Caco-2 (cell line): ENCODE data around the gene PIK3IP1. TPM values are rescaled to one million over a fixed set of nuclear protein-coding genes. Genes with fewer than 3 reads are reported as not detected.
"Not testable (repeated sequence)": the region's sequence is repeated elsewhere in the genome, so short reads cannot be mapped to it uniquely, and the experiment has no call there.

ENCODE experiments used
- BruUV-seq: library from RNA; stranded (reverse); fragments of 400-500 nt; replicated peaks from 2 replicates; lab custom pipeline; 2021; lab: Mats Ljungman, UMichigan
- CTCF ChIA-PET: fragments of 300-600 bp; sonication (Branson Sonifier 250); formaldehyde crosslinking; loops from one replicate; lab custom pipeline; 2022; ENCODE audit warnings: antibody characterized with exemption; lab: Charles Lee
- POLR2A ChIA-PET: fragments of 300-600 bp; sonication (Branson Sonifier 250); formaldehyde crosslinking; loops from one replicate; lab custom pipeline; 2022; ENCODE audit warnings: antibody characterized with exemption; lab: Charles Lee
- DNase-seq, 2 experiments: peaks; one replicate each; pipeline versions ENCODE4 v3.0.0 to v3.0.0-alpha.2; 2020 to 2022
- H3K27me3 ChIP-seq: replicated peaks from 2 replicates; pipeline ENCODE4 v1.6.0; 2011; ENCODE audit warnings: low read length; ENCODE audit not compliant: control insufficient read depth, insufficient read depth
- H3K36me3 ChIP-seq: 2 replicates; pipeline ENCODE4 v1.5.1; 2011; ENCODE audit warnings: low read length; ENCODE audit not compliant: control insufficient read depth, insufficient read depth
- H3K4me1 ChIP-seq: fragments of 250-450 bp; sonication (Bioruptor Pico); 2 replicates; pipeline ENCODE4 v1.5.1; 2020; ENCODE audit warnings: mild to moderate bottlenecking
- H3K4me3 ChIP-seq: 2 replicates; pipeline ENCODE4 v1.5.1; 2011; ENCODE audit warnings: low read depth, mild to moderate bottlenecking, control low read depth, low read length
- H3K9me3 ChIP-seq: fragments of 250-450 bp; sonication (Bioruptor Pico); 2 replicates; pipeline ENCODE4 v1.5.1; 2020; ENCODE audit warnings: mild to moderate bottlenecking, moderate library complexity
- H3K27ac Mint-ChIP-seq: one replicate; pipeline ENCODE4 v1.8.0; 2022; ENCODE audit warnings: mixed read lengths; ENCODE audit not compliant: unreplicated experiment
- H3K27me3 Mint-ChIP-seq: one replicate; pipeline ENCODE4 v1.8.0; 2022; ENCODE audit warnings: mixed read lengths; ENCODE audit not compliant: insufficient read depth, unreplicated experiment
- H3K36me3 Mint-ChIP-seq: one replicate; pipeline ENCODE4 v1.8.0; 2022; ENCODE audit warnings: mild to moderate bottlenecking, mixed read lengths; ENCODE audit not compliant: insufficient read depth, unreplicated experiment
- H3K4me1 Mint-ChIP-seq: one replicate; pipeline ENCODE4 v1.8.0; 2022; ENCODE audit warnings: low read depth, mixed read lengths; ENCODE audit not compliant: unreplicated experiment
- H3K4me3 Mint-ChIP-seq: one replicate; pipeline ENCODE4 v1.8.0; 2022; ENCODE audit warnings: mild to moderate bottlenecking, moderate library complexity, mixed read lengths; ENCODE audit not compliant: unreplicated experiment
- H3K9me3 Mint-ChIP-seq: one replicate; pipeline ENCODE4 v1.8.0; 2022; ENCODE audit warnings: mixed read lengths; ENCODE audit not compliant: unreplicated experiment
- CTCF ChIP-seq, 2 experiments: fragments of 200-600 bp in 1 of 2; IDR thresholded peaks; 1 replicate in 1 of 2; 2 replicates in 1 of 2; pipeline versions ENCODE4 v1.5.1 to v1.8.0; 2011 to 2022; ENCODE audit warnings: antibody characterized with exemption in 1 of 2, control low read depth in 1 of 2, inconsistent platforms in 1 of 2, low read depth in 1 of 2, low read length in 1 of 2, mild to moderate bottlenecking in 1 of 2, moderate library complexity in 1 of 2; ENCODE audit not compliant: insufficient read depth in 1 of 2, severe bottlenecking in 1 of 2, unreplicated experiment in 1 of 2
- intact Hi-C: fragments of 100-400 bp; cut with micrococcal nuclease; formaldehyde crosslinking; loops from one replicate; pipeline ENCODE4 v1.10.0; 2022; ENCODE audit not compliant: unreplicated experiment
- total RNA-seq: library from RNA; stranded (reverse); gene quantifications from 2 replicates; pipeline ENCODE4 v1.2.3, GENCODE V29; 2022

PIK3IP1 gene
- total RNA-seq, 1 experiment from 2014 or later: 0.68 TPM

- no peak overlapping the region for H3K27ac Mint-ChIP-seq
Measured at GRCh38 chr22:31321421-31321820, 29.1 kb upstream of the PIK3IP1 start.

GRCh38 chr22:31314220-31314619 lies 21.9 kb upstream of the PIK3IP1 start:
- intact Hi-C loops, H3K27me3 ChIP-seq, H3K4me1 Mint-ChIP-seq, H3K36me3 Mint-ChIP-seq, H3K4me3 Mint-ChIP-seq, H3K27me3 Mint-ChIP-seq, H3K36me3 ChIP-seq, POLR2A ChIA-PET, H3K4me1 ChIP-seq, BruUV-seq, H3K9me3 ChIP-seq, H3K27ac Mint-ChIP-seq, DNase-seq, H3K4me3 ChIP-seq: not testable (repeated sequence)
- H3K9me3 Mint-ChIP-seq: peaks cover 10% of the 10 kb centered on the region
- CTCF ChIA-PET: interaction anchor here (0.5 to 1.7 kb wide), 5 partner anchors 22 to 161 kb away, joined by 3 to 20 read pairs (median 6); partner anchors contain the start of gene PIK3IP1

More at GRCh38 chr22:31321421-31321820, 29.1 kb upstream of the PIK3IP1 start:
- Mint-ChIP-seq H3K36me3 (peaks cover 5% of the 10 kb centered on the region), H3K27me3 (no peaks in the 10 kb centered on the region), H3K4me3 (no peak overlapping the region), H3K4me1 (no peaks in the 10 kb centered on the region), H3K9me3 (no peaks in the 10 kb centered on the region)
- no peak for DNase-seq
- H3K27me3 ChIP-seq: no peaks in the 10 kb centered on the region
- CTCF ChIA-PET: no interaction called here
- intact Hi-C loops: no loop called here
- no peaks in the 10 kb centered on the region for H3K4me1 ChIP-seq
- no peaks in the 10 kb centered on the region for H3K9me3 ChIP-seq
- TF ChIP-seq CTCF (IDR thresholded peaks at IDR 0.05; ENCODE audit: insufficient read depth in 1 of 2, low read depth in 1 of 2, low read length in 1 of 2, severe bottlenecking in 1 of 2, unreplicated experiment in 1 of 2): no peak
- POLR2A ChIA-PET: no interaction called here
- no peaks in the 10 kb centered on the region; the same call in 1 of the 2 replicates for H3K36me3 ChIP-seq
- BruUV-seq: no TSS peak
- H3K4me3 ChIP-seq: no peak overlapping the region

DNA sequence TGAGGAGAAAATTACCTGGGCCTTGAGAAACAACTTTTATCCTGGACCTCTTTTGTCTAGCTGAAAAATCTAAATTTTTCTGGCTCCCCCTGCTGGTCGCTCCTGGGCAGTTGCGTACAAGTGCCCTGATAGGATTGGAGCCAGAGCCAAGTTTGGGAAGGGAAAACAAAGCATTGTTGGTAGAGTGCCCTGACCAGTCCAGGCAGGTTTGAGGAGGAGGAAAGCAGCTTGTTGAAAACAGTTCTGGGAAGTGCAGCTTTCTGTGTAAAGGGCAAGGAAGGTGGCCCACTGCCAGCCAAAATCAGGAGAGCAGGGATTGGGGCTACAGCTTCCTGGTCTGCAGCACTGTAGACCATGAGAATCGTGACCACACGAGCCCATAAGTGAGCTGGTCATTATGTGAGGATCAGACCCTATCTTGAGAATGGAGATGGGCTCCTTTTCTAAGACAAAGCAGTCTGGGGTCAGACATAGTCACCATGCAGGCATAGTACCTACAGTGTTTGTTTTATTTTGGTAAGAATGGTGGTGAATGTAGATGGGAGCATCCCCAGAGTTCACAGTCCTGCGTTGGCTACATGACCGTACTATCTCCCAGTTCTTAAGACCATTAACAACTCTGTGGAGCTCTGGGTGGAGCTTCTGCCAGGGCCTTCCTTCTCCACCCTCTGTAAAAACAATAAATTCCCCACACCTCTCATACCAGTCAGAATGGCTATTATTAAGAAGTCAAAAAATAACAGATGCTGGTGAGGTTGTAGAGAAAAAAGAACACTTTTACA lies 21.3 kb upstream of the PIK3IP1 start:
- H3K4me3 Mint-ChIP-seq: no peak overlapping the region
- POLR2A ChIA-PET: interaction anchor here (0.6 kb wide), 1 partner anchor 261 kb away, joined by 6 read pairs; no protein-coding TSS in a partner anchor

More for the DNA sequence above, 21.3 kb upstream of the PIK3IP1 start:
- Histone ChIP-seq H3K4me1 (no peaks in the 10 kb centered on the region), H3K27me3 (no peaks in the 10 kb centered on the region), H3K9me3 (no peaks in the 10 kb centered on the region), H3K4me3 (no peak overlapping the region), H3K36me3 (no peaks in the 10 kb centered on the region)
- peak; percentile 71 to 85 for TF ChIP-seq CTCF (IDR thresholded peaks at IDR 0.05; ENCODE audit: insufficient read depth in 1 of 2, low read depth in 1 of 2, low read length in 1 of 2, severe bottlenecking in 1 of 2, unreplicated experiment in 1 of 2)
- DNase-seq: peak; percentile 66 to 74
- CTCF ChIA-PET: interaction anchor here (0.5 to 1.7 kb wide), 10 partner anchors 12 to 161 kb away, joined by 3 to 20 read pairs (median 3); partner anchors contain the start of genes PATZ1 and PIK3IP1
- Mint-ChIP-seq H3K27ac (peak overlapping the region; percentile 65), H3K4me1 (peaks cover 7% of the 10 kb centered on the region), H3K36me3 (peaks cover 6% of the 10 kb centered on the region), H3K9me3 (peaks cover 10% of the 10 kb centered on the region), H3K27me3 (no peaks in the 10 kb centered on the region)
- intact Hi-C loops: loop anchor here (1.0 kb wide), 1 partner anchor 21 kb away; the partner anchor contains the start of gene PIK3IP1
- no TSS peak for BruUV-seq
